ENCODE measurements around the gene MPP3.
"Not testable (repeated sequence)": the region's sequence is repeated elsewhere in the genome, so short reads cannot be mapped to it uniquely, and the experiment has no call there.

Gene MPP3

GRCh38 chr17:43860927-43861622 is 28.1 kb upstream of the MPP3 start:
- DNase-seq, result peak in 15 of 58 donors; percentile 3 to 56 (median 20)

- DNase-seq, result no peak
Measured at GRCh38 chr17:43860077-43860725, 27.3 kb upstream of the MPP3 start.

- DNase-seq, result no peak
Measured at GRCh38 chr17:43857957-43858600, 25.1 kb upstream of the MPP3 start.

- DNase-seq, result no peak
Measured at GRCh38 chr17:43857141-43857540, 24.2 kb upstream of the MPP3 start.

GRCh38 chr17:43856141-43856540 is 23.2 kb upstream of the MPP3 start:
- DNase-seq, result no peak

- DNase-seq, result no peak
Measured at GRCh38 chr17:43855061-43855460, 22.1 kb upstream of the MPP3 start.

GRCh38 chr17:43854498-43854897 is 21.6 kb upstream of the MPP3 start:
- DNase-seq, result no peak

- no peak for DNase-seq
Measured at GRCh38 chr17:43853546-43853945, 20.6 kb upstream of the MPP3 start.

- no peak for DNase-seq
Measured at GRCh38 chr17:43852571-43852970, 19.6 kb upstream of the MPP3 start.

- DNase-seq, result no peak
Measured at GRCh38 chr17:43849116-43849515, 16.2 kb upstream of the MPP3 start.

GRCh38 chr17:43848601-43849000 is 15.7 kb upstream of the MPP3 start:
- DNase-seq, result no peak

- no peak for DNase-seq
Measured at GRCh38 chr17:43846963-43847371, 14.0 kb upstream of the MPP3 start, which contains the start of gene CD300LG. CD300LG (plus strand) TSS chr17:43847176; CDS start chr17:43847217, 41 bp downstream.

GRCh38 chr17:43846221-43846712 is 13.3 kb upstream of the MPP3 start:
- peak in 51 of 58 donors; percentile 13 to 82 (median 56) for DNase-seq

GRCh38 chr17:43845766-43846165 is 12.8 kb upstream of the MPP3 start:
- DNase-seq, result no peak

- no peak for DNase-seq
Measured at GRCh38 chr17:43844241-43844640, 11.3 kb upstream of the MPP3 start.

- DNase-seq, result no peak
Measured at GRCh38 chr17:43842975-43843325, 10.0 kb upstream of the MPP3 start.

- DNase-seq, result not testable (repeated sequence)
Measured at GRCh38 chr17:43842091-43842974, 9.4 kb upstream of the MPP3 start.

- DNase-seq, result no peak
Measured at GRCh38 chr17:43841282-43841681, 8.3 kb upstream of the MPP3 start.

GRCh38 chr17:43840814-43841213 is 7.9 kb upstream of the MPP3 start:
- no peak for DNase-seq

GRCh38 chr17:43839670-43840108 is 6.7 kb upstream of the MPP3 start:
- no peak for DNase-seq

- DNase-seq, result no peak
Measured at GRCh38 chr17:43834106-43834505, 1.2 kb upstream of the MPP3 start.

All from anterior cingulate cortex (tissue), 58 donors.